Large intestine (tissue), 3 donors: ENCODE results near the gene SCFD1. TPM values are rescaled to one million over a fixed set of nuclear protein-coding genes. Genes with fewer than 3 reads are reported as not detected.
A peak's percentile ranks its signal among the peaks of the same experiment; 100 is the strongest.
"Not testable (repeated sequence)": the region's sequence is repeated elsewhere in the genome, so short reads cannot be mapped to it uniquely, and the experiment has no call there.

ENCODE experiments used
- DNase-seq, 2 donors: peaks; one replicate each; pipeline versions ENCODE4 v3.0.0 to v3.0.0-alpha.2; 2013
- H3K27ac ChIP-seq: one replicate; pipeline ENCODE4 v1.5.1; 2013; ENCODE audit warnings: low read length
- H3K27me3 ChIP-seq: 2 replicates; pipeline ENCODE4 v1.6.1; 2013; ENCODE audit warnings: low read length; ENCODE audit not compliant: control insufficient read depth, insufficient read depth
- H3K36me3 ChIP-seq: 2 replicates; pipeline ENCODE4 v1.6.1; 2013; ENCODE audit warnings: low read length; ENCODE audit not compliant: control insufficient read depth, insufficient read depth
- H3K4me1 ChIP-seq: one replicate; pipeline ENCODE4 v1.6.1; 2013; ENCODE audit warnings: low read length; ENCODE audit not compliant: control insufficient read depth, insufficient read depth
- H3K4me3 ChIP-seq: one replicate; pipeline ENCODE4 v1.5.1; 2013; ENCODE audit warnings: low read length
- H3K9me3 ChIP-seq: one replicate; pipeline ENCODE4 v1.6.1; 2013; ENCODE audit warnings: mild to moderate bottlenecking, low read depth, low read length, moderate library complexity; ENCODE audit not compliant: control insufficient read depth
- WGBS: methylation state at CpG from one replicate; pipeline ENCODE4 v1.1.5; 2013; ENCODE audit warnings: low lambda C conversion rate; ENCODE audit not compliant: insufficient coverage; 5-methylcytosine and 5-hydroxymethylcytosine counted together
- polyA plus RNA-seq: library from polyadenylated mRNA; unstranded; fragments of 120-200 nt; gene quantifications from one replicate; pipeline ENCODE4 v1.2.1, GENCODE V29; 2013

SCFD1 gene
- polyA plus RNA-seq, 1 donor = 69.7 TPM

- no peak for DNase-seq
- WGBS = 90% methylated on average over 2 of the region's 3 CpGs
- Histone ChIP-seq H3K27me3 (no peaks in the 10 kb centered on the region), H3K9me3 (no peaks in the 10 kb centered on the region), H3K4me3 (no peak overlapping the region), H3K27ac (no peak overlapping the region), H3K4me1 (peaks cover 3% of the 10 kb centered on the region), H3K36me3 (peaks cover 27% of the 10 kb centered on the region)
These were observed 16.8 kb downstream of the SCFD1 start for GRCh38 chr14:30638926-30639325.

- no peak for DNase-seq
- Histone ChIP-seq H3K27ac (no peak overlapping the region), H3K27me3 (no peaks in the 10 kb centered on the region), H3K9me3 (peaks cover 11% of the 10 kb centered on the region), H3K4me3 (no peak overlapping the region), H3K4me1 (peaks cover 3% of the 10 kb centered on the region), H3K36me3 (peaks cover 21% of the 10 kb centered on the region)
- WGBS = no CpG with 5 or more reads among the region's 1 CpG
These were observed 19.1 kb downstream of the SCFD1 start for GRCh38 chr14:30641207-30641606.

GRCh38 chr14:30644462-30644861 is 22.3 kb downstream of the SCFD1 start:
- 100% methylated on average over 4 of the region's 5 CpGs for WGBS
- H3K36me3 ChIP-seq = peaks cover 20% of the 10 kb centered on the region
- not testable (repeated sequence) for H3K4me3 ChIP-seq, H3K27me3 ChIP-seq, H3K4me1 ChIP-seq, DNase-seq, H3K27ac ChIP-seq
- peaks cover 11% of the 10 kb centered on the region for H3K9me3 ChIP-seq

GRCh38 chr14:30645600-30645999 is 23.5 kb downstream of the SCFD1 start:
- Histone ChIP-seq H3K27me3 (no peaks in the 10 kb centered on the region), H3K4me1 (peaks cover 3% of the 10 kb centered on the region), H3K36me3 (peaks cover 24% of the 10 kb centered on the region), H3K27ac (no peak overlapping the region), H3K9me3 (peaks cover 11% of the 10 kb centered on the region), H3K4me3 (no peak overlapping the region)
- WGBS = 83% methylated on average over 1 of the region's 2 CpGs
- no peak for DNase-seq

GRCh38 chr14:30648471-30648870 is 26.4 kb downstream of the SCFD1 start:
- H3K9me3 ChIP-seq = peaks cover 11% of the 10 kb centered on the region
- no peaks in the 10 kb centered on the region for H3K27me3 ChIP-seq
- no peak for DNase-seq
- WGBS = no CpG with 5 or more reads among the region's 2 CpGs
- H3K36me3 ChIP-seq = peaks cover 39% of the 10 kb centered on the region
- no peak overlapping the region for H3K4me3 ChIP-seq
- H3K4me1 ChIP-seq = no peaks in the 10 kb centered on the region
- H3K27ac ChIP-seq = no peak overlapping the region

GRCh38 chr14:30651937-30652336 is 29.8 kb downstream of the SCFD1 start:
- no CpG with 5 or more reads among the region's 6 CpGs for WGBS
- Histone ChIP-seq H3K4me1 (no peaks in the 10 kb centered on the region), H3K9me3 (no peaks in the 10 kb centered on the region), H3K36me3 (peaks cover 54% of the 10 kb centered on the region), H3K4me3 (no peak overlapping the region), H3K27ac (no peak overlapping the region), H3K27me3 (no peaks in the 10 kb centered on the region)
- no peak for DNase-seq

GRCh38 chr14:30655124-30655523 is 33.0 kb downstream of the SCFD1 start:
- Histone ChIP-seq H3K4me3 (no peak overlapping the region), H3K27ac (no peak overlapping the region), H3K4me1 (no peaks in the 10 kb centered on the region), H3K9me3 (no peaks in the 10 kb centered on the region), H3K27me3 (no peaks in the 10 kb centered on the region), H3K36me3 (peaks cover 52% of the 10 kb centered on the region)
- DNase-seq = no peak

- Histone ChIP-seq H3K27ac (no peak overlapping the region), H3K4me1 (no peaks in the 10 kb centered on the region), H3K4me3 (no peak overlapping the region), H3K9me3 (no peaks in the 10 kb centered on the region), H3K36me3 (peaks cover 52% of the 10 kb centered on the region), H3K27me3 (no peaks in the 10 kb centered on the region)
- no peak for DNase-seq
- WGBS = 100% methylated on average over 2 of the region's 3 CpGs
These were observed 33.5 kb downstream of the SCFD1 start for GRCh38 chr14:30655658-30656057.

- no peak overlapping the region for H3K27ac ChIP-seq
- WGBS = 60% methylated on average over 1 of the region's 8 CpGs
- peak; percentile 10 to 17 for DNase-seq
- H3K4me3 ChIP-seq = no peak overlapping the region
- no peaks in the 10 kb centered on the region for H3K4me1 ChIP-seq
- peaks cover 54% of the 10 kb centered on the region for H3K36me3 ChIP-seq
- H3K27me3 ChIP-seq = no peaks in the 10 kb centered on the region
- H3K9me3 ChIP-seq = no peaks in the 10 kb centered on the region
These were observed 34.1 kb downstream of the SCFD1 start for GRCh38 chr14:30656190-30656632.

GRCh38 chr14:30657050-30657449 is 34.9 kb downstream of the SCFD1 start:
- H3K4me1 ChIP-seq = no peaks in the 10 kb centered on the region
- no peaks in the 10 kb centered on the region for H3K27me3 ChIP-seq
- H3K9me3 ChIP-seq = no peaks in the 10 kb centered on the region
- H3K4me3 ChIP-seq = no peak overlapping the region
- peaks cover 48% of the 10 kb centered on the region for H3K36me3 ChIP-seq
- WGBS = no CpG with 5 or more reads among the region's 2 CpGs
- no peak overlapping the region for H3K27ac ChIP-seq
- DNase-seq = no peak

GRCh38 chr14:30657606-30658163 is 35.6 kb downstream of the SCFD1 start:
- H3K4me1 ChIP-seq = no peaks in the 10 kb centered on the region
- H3K9me3 ChIP-seq = no peaks in the 10 kb centered on the region
- DNase-seq = no peak
- H3K27me3 ChIP-seq = no peaks in the 10 kb centered on the region
- no CpG with 5 or more reads among the region's 2 CpGs for WGBS
- no peak overlapping the region for H3K4me3 ChIP-seq
- H3K36me3 ChIP-seq = peaks cover 44% of the 10 kb centered on the region
- H3K27ac ChIP-seq = no peak overlapping the region
